ENCODE measurements around the gene ANKRD6.

GRCh38 chr6:89563866-89564265 is 130.9 kb downstream of the ANKRD6 start:
- no peak for TF ChIP-seq CTCF (IDR thresholded peaks at IDR 0.05)
- TF ChIP-seq CREB1 (CRISPR knock-in tag; IDR thresholded peaks at IDR 0.05): no peak
- no peak for TF ChIP-seq ZNF121 (CRISPR knock-in tag; IDR thresholded peaks at IDR 0.05)
